Ovary (tissue), 3 donors: ENCODE data around the gene HEPH.

ENCODE experiments used
- CTCF ChIP-seq, 3 donors: fragments of 450-650 bp in 2 of 3; fragments of 200-600 bp in 1 of 3; IDR thresholded peaks; one replicate each; pipeline versions ENCODE4 v1.5.1 to v1.8.0; 2016 to 2022; ENCODE audit warnings: antibody characterized with exemption in 3 of 3, mild to moderate bottlenecking in 1 of 3
- EP300 ChIP-seq: sonication (generic); formaldehyde crosslinking; IDR thresholded peaks from one replicate; pipeline ENCODE4 v1.6.1; 2017; ENCODE audit warnings: antibody characterized with exemption
- POLR2A ChIP-seq: fragments of 450-650 bp; IDR thresholded peaks from one replicate; pipeline ENCODE4 v1.6.1; 2017; ENCODE audit warnings: antibody characterized with exemption, mild to moderate bottlenecking, moderate library complexity
- donor health status: DM: no; HTN: no; CAD: no.

- TF ChIP-seq CTCF (IDR thresholded peaks at IDR 0.05) (no peak), POLR2A (no peak), EP300 (no peak)
Measured at GRCh38 chrX:66193821-66194220, 29.8 kb downstream of the HEPH start.
